HG03064 (cell line): ENCODE results near the gene KRT78.
"Not testable (repeated sequence)": the region's sequence is repeated elsewhere in the genome, so short reads cannot be mapped to it uniquely, and the experiment has no call there.

Experiments
- ATAC-seq: cut with Tn5 transposase; IDR thresholded peaks from one replicate; pipeline ENCODE4 v1.9.1; 2021; ENCODE audit warnings: low read depth; ENCODE audit not compliant: unreplicated experiment

The KRT78 gene

GRCh38 chr12:52872644-52873389, 24.0 kb upstream of the KRT78 start:
- ATAC-seq: no peak

DNA sequence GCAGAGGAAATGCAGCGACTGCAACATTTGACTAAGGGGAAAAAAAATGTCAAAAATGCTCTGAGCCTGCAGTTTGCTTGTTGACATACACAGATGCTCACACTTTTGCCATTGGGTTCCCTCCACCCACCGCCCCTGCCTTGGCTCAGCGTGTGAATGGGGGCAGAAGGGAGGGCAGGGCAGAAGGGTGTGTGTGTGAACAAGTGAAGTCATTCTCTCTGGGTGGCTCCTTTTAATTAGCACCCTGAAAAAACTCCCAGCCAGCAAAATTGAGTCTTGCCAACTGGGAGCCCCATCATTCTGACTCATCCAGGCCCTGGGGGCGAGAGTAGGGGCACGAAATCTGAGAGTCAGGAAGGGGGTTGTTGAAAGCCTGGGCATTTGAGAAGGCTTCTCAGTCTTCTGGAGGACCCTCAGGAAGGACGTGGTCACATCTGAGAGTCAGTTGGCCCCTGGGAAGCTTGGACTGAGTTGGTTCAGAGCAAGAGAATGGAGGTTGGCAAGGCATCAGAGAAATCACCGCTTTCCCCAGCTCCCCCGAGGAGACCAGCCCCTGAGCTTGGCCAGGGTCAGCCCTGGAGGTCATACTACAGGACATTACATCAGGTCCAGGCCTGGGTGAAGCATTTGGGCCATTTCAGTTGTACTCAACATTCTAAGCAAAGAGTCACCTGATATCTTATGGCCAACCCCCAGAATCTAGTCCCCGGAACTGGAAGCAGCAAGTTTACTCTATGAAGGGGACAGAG, 22.7 kb upstream of the KRT78 start:
- no peak for ATAC-seq

- ATAC-seq: no peak
These were observed 21.8 kb upstream of the KRT78 start for GRCh38 chr12:52870361-52871290.

- ATAC-seq: no peak
These were observed 18.8 kb upstream of the KRT78 start for GRCh38 chr12:52867642-52868041.

GRCh38 chr12:52867152-52867551, 18.4 kb upstream of the KRT78 start:
- ATAC-seq: no peak

GRCh38 chr12:52865090-52865944, 16.5 kb upstream of the KRT78 start:
- ATAC-seq: no peak

DNA sequence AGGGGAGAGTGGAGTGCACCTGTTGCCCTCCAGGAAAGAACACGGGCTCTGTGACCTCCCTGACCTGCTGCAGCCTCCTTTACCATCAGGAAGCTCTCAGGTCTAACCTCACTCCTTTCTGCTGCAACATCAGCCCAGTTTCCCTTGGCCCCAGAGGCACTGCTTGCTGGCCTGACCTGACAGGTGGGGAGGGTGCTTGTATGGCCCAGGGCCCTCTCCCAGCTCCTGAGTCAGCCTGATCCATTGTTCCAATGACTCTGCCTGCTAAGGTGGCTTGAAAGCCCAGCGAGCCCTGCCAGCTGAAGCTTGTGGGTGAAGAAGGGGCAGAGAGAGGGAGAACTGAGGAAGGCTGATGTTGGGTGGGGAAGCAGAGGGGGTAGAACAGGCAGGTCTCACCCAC, 13.2 kb upstream of the KRT78 start:
- no peak for ATAC-seq

- ATAC-seq: no peak
These were observed 12.7 kb upstream of the KRT78 start for GRCh38 chr12:52861511-52861910.

DNA sequence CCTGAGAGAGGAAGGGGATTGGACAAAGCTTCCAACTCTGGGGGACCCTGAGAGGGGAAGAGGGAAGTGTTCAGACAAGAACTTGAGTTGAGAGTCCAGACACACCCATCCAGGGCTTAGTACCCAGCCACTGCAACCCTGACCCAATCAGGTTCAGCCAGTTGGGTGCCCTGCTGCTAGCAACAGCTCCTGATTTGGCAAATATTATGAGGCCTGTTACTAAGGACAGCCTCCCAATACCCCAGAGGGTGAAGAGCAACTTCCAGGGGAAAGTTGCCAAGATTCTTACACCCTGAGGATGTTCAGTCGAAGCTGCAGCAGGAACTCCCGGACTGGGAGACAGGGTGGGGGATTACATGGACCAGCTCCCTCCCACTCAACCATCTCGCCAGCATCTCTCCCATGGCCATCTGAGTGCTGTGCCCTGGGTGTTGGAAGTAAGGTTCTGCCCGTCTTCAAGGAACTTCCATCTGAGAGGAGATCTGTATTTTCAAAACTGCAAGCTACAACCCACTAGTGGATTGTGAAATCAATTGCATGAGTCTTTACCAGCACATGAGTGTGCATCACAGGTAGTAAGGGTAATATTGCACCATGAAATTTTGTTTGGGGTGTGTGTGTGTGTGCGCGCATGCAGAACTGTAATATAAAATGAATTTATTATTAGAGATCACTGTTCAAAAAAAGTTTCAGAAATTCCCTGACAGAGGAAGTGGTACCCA, 11.5 kb upstream of the KRT78 start:
- ATAC-seq: no peak

DNA sequence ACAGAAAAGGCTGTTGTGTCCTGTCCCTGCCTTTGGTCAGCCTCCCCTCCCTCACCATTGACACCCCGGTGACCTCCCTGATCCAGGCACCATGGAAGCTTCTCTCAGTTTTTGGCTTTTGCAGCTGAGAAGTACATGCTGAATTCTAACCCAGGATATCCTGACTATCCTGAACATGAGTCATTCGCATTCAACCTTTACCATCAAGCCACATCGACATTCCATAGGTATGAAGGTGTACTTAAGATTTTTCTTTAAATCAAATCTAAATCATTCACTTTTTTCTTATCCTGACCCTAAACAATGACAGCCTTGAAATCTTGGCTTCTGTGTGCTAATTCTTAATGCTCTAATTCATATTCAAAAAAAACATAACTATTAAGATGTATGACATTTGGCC, 8.7 kb upstream of the KRT78 start:
- no peak for ATAC-seq

- ATAC-seq: no peak
These were observed 8.0 kb upstream of the KRT78 start for GRCh38 chr12:52856787-52857186.

DNA sequence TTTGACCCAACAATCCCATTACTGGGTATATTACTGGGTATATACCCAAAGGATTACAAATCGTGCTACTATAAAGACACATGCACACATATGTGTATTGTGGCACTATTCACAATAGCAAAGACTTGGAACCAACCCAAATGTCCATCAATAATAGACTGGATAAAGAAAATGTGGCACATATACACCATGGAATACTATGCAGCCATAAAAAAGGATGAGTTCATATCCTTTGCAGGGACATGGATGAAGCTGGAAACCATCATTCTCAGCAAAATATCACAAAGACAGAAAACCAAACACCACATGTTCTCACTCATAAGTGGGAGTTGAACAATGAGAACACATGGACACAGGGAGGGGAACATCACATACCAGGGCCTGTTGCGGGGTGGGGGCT, 7.3 kb upstream of the KRT78 start:
- ATAC-seq: not testable (repeated sequence)

DNA sequence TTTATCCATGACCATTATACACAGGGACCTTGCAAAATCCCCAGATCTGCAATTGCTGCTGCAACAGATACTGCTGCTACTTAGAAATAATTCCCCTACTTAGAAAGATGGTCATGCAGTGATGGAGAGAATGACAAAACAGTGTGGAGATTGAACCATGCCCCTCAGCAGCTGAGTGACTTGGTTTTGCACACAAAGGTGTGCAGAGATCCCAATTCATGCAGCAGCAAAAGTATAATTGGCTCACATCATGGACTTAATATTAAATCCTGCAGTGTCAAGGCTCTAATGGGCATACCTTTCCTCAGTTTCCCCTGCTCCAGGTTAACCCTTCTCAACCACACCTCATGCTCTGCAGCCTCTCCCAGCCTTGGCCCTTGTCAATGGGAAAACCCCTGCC, 3.0 kb upstream of the KRT78 start:
- no peak for ATAC-seq

GRCh38 chr12:52850681-52851080, 1.9 kb upstream of the KRT78 start:
- ATAC-seq: no peak

GRCh38 chr12:52849511-52849910, 717 bp upstream of the KRT78 start:
- no peak for ATAC-seq

DNA sequence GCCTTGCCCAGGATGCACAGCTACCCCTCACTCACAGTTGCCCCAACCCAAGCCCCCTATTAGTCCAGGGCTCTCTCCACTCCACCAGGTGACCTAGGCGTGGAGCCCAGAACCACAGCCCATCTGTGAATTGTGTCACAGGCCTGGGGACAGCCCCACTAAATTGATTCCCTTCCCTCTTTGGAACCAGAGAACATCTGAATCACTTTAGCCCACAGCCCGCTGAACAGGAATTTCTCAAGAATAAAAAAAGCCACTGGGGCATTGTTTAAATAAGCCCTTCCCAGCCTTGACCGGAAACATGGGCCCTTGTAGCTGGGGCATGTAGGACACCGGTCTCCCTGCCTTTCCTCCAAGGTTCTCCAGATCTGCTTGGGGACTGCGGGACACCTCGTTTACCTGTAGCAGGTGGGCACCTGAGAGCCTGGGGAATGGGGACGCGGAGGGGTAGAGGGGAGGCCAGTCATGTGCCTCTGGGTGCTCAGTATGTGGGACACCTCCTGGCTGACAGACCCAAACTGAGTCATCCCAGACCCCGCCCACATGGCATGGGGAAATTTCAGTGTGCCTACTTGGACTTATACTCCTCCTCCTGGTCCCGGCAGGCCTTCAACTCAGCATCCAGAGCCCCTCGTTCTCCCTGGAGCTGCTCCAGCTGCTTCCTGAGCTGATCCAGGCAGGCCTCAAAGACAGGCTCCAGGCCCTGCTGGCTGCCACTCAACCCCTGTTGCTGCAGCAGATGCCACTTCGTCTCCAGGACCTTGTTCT, 1.3 kb downstream of the KRT78 start:
- no peak for ATAC-seq

GRCh38 chr12:52846356-52846970, 2.3 kb downstream of the KRT78 start:
- no peak for ATAC-seq

GRCh38 chr12:52845946-52846345, 2.8 kb downstream of the KRT78 start:
- ATAC-seq: no peak
